GM12878 (cell line): ENCODE results near the gene SF3A1. TPM values are rescaled to one million over a fixed set of nuclear protein-coding genes. Genes with fewer than 3 reads are reported as not detected.

Experiments
- ATAC-seq: fragments of 200-7000 bp; cut with Tn5 transposase; 3 replicates; pipeline ENCODE4 v1.9.1; 2020; ENCODE audit warnings: mild to moderate bottlenecking, moderate library complexity
- BruUV-seq: library from RNA; stranded (reverse); fragments of 400-500 nt; replicated peaks from 2 replicates; lab custom pipeline; 2021; lab: Mats Ljungman, UMichigan
- CTCF ChIA-PET: fragments of 300-600 bp; sonication (Branson Sonifier 250); formaldehyde crosslinking; extraction: SDS; loops from one replicate; lab custom pipeline; 2021; ENCODE audit warnings: inconsistent platforms; lab: Yijun Ruan, JAX
- POLR2A ChIA-PET: fragments of 350-600 bp; formaldehyde crosslinking; extraction: SDS; loops from one replicate; lab custom pipeline; 2021; ENCODE audit warnings: inconsistent platforms; lab: Charles Lee
- RAD21 ChIA-PET: fragments of 300-600 bp; sonication (Branson Sonifier 250); formaldehyde crosslinking; loops from one replicate; lab custom pipeline; 2023; ENCODE audit warnings: antibody characterized with exemption; ENCODE audit not compliant: unreplicated experiment; lab: Charles Lee
- SMC1A ChIA-PET: fragments of 300-600 bp; sonication (Branson Sonifier 250); formaldehyde crosslinking; loops from one replicate; lab custom pipeline; 2023; ENCODE audit not compliant: unreplicated experiment, uncharacterized antibody; lab: Charles Lee
- DNase-seq: peaks from one replicate; pipeline ENCODE4 v3.0.0-alpha.2; 2011; ENCODE audit warnings: low read depth, low spot score
- FAIRE-seq: peaks from 3 replicates; lab custom pipeline; 2011; peaks lifted over from hg19 to GRCh38; lab: Jason Lieb, UNC
- H2AFZ ChIP-seq: 2 replicates; pipeline ENCODE4 v1.6.0; 2011; ENCODE audit warnings: low read depth, low read length, control low read depth; ENCODE audit not compliant: control insufficient read depth
- H3K27ac ChIP-seq: 2 replicates; pipeline ENCODE4 v1.5.1; 2011; ENCODE audit warnings: control low read depth; ENCODE audit not compliant: control insufficient read depth, insufficient read depth
- H3K27me3 ChIP-seq, 2 experiments: replicated peaks in 1 of 2; 2 replicates each; pipeline versions ENCODE4 v1.6.0 to v1.6.1; 2011; ENCODE audit warnings: low read length in 1 of 2; ENCODE audit not compliant: control insufficient read depth in 2 of 2, insufficient read depth in 2 of 2
- H3K36me3 ChIP-seq, 2 experiments: 2 replicates each; pipeline ENCODE4 v1.5.1; 2011; ENCODE audit warnings: low read length in 1 of 2; ENCODE audit not compliant: control insufficient read depth in 2 of 2, insufficient read depth in 2 of 2
- H3K4me1 ChIP-seq: 2 replicates; pipeline ENCODE4 v1.6.1; 2011; ENCODE audit warnings: mild to moderate bottlenecking, low read length, moderate library complexity, mixed read lengths; ENCODE audit not compliant: control insufficient read depth, insufficient read depth
- H3K4me2 ChIP-seq: 2 replicates; pipeline ENCODE4 v1.6.0; 2011; ENCODE audit warnings: control low read depth; ENCODE audit not compliant: control insufficient read depth, insufficient read depth
- H3K4me3 ChIP-seq: fragments of 200-600 bp; sonication (generic); 2 replicates; pipeline ENCODE4 v1.5.1; 2016
- H3K79me2 ChIP-seq: 2 replicates; pipeline ENCODE4 v1.6.0; 2011; ENCODE audit warnings: low read length; ENCODE audit not compliant: control insufficient read depth, insufficient read depth
- H3K9ac ChIP-seq: 2 replicates; pipeline ENCODE4 v1.8.0; 2011; ENCODE audit warnings: low read length, control low read depth, mixed read lengths; ENCODE audit not compliant: control insufficient read depth, insufficient read depth
- H3K9me3 ChIP-seq: replicated peaks from 3 replicates; pipeline ENCODE4 v1.5.1; 2011; ENCODE audit warnings: mild to moderate bottlenecking, low read length; ENCODE audit not compliant: control insufficient read depth, insufficient read depth
- H4K20me1 ChIP-seq: 2 replicates; pipeline ENCODE4 v1.6.0; 2011; ENCODE audit not compliant: control insufficient read depth, insufficient read depth
- GABPA ChIP-seq: IDR thresholded peaks from 2 replicates; pipeline ENCODE4 v1.6.1; 2014; ENCODE audit warnings: antibody characterized with exemption, low read depth, mild to moderate bottlenecking, inconsistent platforms
- HDAC6 ChIP-seq: fragments of 200-600 bp; sonication (generic); IDR thresholded peaks from one replicate; pipeline ENCODE4 v1.8.0; 2017; ENCODE audit warnings: antibody characterized with exemption; ENCODE audit not compliant: unreplicated experiment
- MTA3 ChIP-seq: IDR thresholded peaks from 2 replicates; pipeline ENCODE4 v1.6.1; 2012; ENCODE audit warnings: low read length, inconsistent platforms, borderline replicate concordance
- NR2C1 ChIP-seq: fragments of 450-650 bp; IDR thresholded peaks from 2 replicates; pipeline ENCODE4 v1.6.1; 2017; ENCODE audit warnings: antibody characterized with exemption, mild to moderate bottlenecking, moderate library complexity
- NRF1 ChIP-seq: conservative IDR thresholded peaks from 2 replicates; pipeline ENCODE4 v1.6.1; 2011; ENCODE audit warnings: mild to moderate bottlenecking, low read depth, low read length, improper control_type of control experiment
- POLR2AphosphoS2 ChIP-seq: IDR thresholded peaks from 2 replicates; pipeline ENCODE4 v1.6.1; 2011; ENCODE audit warnings: low read depth, mild to moderate bottlenecking, low read length, improper control_type of control experiment, moderate library complexity
- SIX5 ChIP-seq: IDR thresholded peaks from 2 replicates; pipeline ENCODE4 v1.6.1; 2011; ENCODE audit warnings: mild to moderate bottlenecking, low read depth, low read length, moderate library complexity; ENCODE audit not compliant: severe bottlenecking
- SMAD5 ChIP-seq: IDR thresholded peaks from 2 replicates; pipeline ENCODE4 v1.6.1; 2016; ENCODE audit warnings: antibody characterized with exemption, low read depth
- TCF7 ChIP-seq: IDR thresholded peaks from 2 replicates; pipeline ENCODE4 v1.6.1; 2014; ENCODE audit warnings: antibody characterized with exemption, borderline replicate concordance
- ZNF24 ChIP-seq: fragments of 450-650 bp; IDR thresholded peaks from 2 replicates; pipeline ENCODE4 v1.6.1; 2017; ENCODE audit warnings: antibody characterized with exemption, mild to moderate bottlenecking
- ZNF274 ChIP-seq: IDR thresholded peaks from one replicate; pipeline ENCODE4 v1.8.0; 2011; ENCODE audit not compliant: insufficient read length, insufficient read depth
- ZNF384 ChIP-seq: IDR thresholded peaks from 2 replicates; pipeline ENCODE4 v1.6.1; 2012; ENCODE audit warnings: low read depth, mild to moderate bottlenecking, low read length, improper control_type of control experiment, borderline replicate concordance
- WGBS: methylation state at CpG from one replicate; pipeline ENCODE4 v1.1.6; 2016; ENCODE audit warnings: low lambda C conversion rate; ENCODE audit not compliant: insufficient replicate concordance, insufficient coverage; ENCODE audit errors: missing lambda C conversion rate; 5-methylcytosine and 5-hydroxymethylcytosine counted together
- in situ Hi-C: fragments of 300-500 bp; cut with MboI; formaldehyde crosslinking; loops from 9 replicates; pipeline ENCODE4 v1.14.3; 2018; ENCODE audit warnings: mixed read lengths
- intact Hi-C: fragments of 100-400 bp; cut with micrococcal nuclease; formaldehyde crosslinking; loops from one replicate; pipeline ENCODE4 v1.14.2; 2022; ENCODE audit not compliant: unreplicated experiment
- polyA plus RNA-seq, 11 experiments: library from polyadenylated mRNA; depleted of rRNA in 4 of 11; unstranded in 6 of 11; stranded (reverse) in 5 of 11; fragments of >200 nt; fragmentation: Nextera tagmentation in 4 of 11; fragmentation: Illumina TruSeq in 1 of 11; extraction: Ambion mirVana in 4 of 11; extraction: Trizol in 1 of 11; gene quantifications; 1 replicate in 1 of 11; 2 replicates in 10 of 11; pipeline versions ENCODE4 v1.2.1 to v1.2.3, GENCODE V29; 2011 to 2016; ENCODE audit warnings: inconsistent platforms in 2 of 11, missing spikeins in 2 of 11, low read depth in 1 of 11
- total RNA-seq, 4 experiments: library from RNA; depleted of rRNA in 3 of 4; stranded (reverse); fragments of >200 nt in 3 of 4; fragmentation: Illumina TruSeq in 1 of 4; extraction: Trizol in 1 of 4; gene quantifications; 2 replicates each; pipeline versions ENCODE4 v1.2.1 to v1.2.3, GENCODE V29; 2013 to 2021
- TF ChIP-seq, protein P1 (sequence below): fragments of 450-650 bp; IDR thresholded peaks from 2 replicates; pipeline ENCODE4 v1.6.1; 2016; ENCODE audit warnings: mild to moderate bottlenecking

The SF3A1 gene
- total and polyA plus RNA-seq, 10 of the 15 experiments (the other 5 are each of a cell fraction or from before 2014, with no cell fraction given) = 10.4 to 239 (median 46.0) TPM

- no peak for TF ChIP-seq SMAD5
Measured at GRCh38 chr22:30320021-30320556, 36.6 kb downstream of the SF3A1 start (continued).

DNA sequence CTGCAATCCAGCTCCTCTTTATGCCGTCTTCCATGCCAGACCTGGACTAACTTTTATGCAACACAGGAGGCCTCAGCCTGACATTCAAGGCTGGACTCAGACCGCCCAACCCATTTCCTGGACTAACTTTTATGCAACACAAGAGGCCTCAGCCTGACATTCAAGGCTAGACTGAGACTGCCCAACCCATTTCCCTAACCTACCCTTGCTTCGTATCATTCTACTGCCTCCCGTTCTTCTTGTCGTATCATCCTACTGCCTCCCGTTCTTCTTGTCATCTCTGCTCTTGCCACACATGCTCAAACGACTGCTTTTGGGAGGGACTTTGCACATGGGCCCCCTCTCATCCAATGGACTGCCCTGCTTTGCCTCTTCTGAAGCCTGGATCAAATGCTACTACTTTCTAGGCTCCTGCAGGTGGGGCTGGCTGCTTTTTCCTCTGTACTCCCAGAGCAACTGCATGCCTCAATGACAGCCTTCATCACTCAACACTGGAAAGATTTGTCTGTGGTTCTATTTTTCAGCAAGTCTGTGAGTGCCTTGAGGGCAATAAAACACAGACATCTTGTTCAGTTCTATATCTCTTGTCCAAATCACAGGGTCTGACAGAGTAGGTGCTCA lies 37.8 kb downstream of the SF3A1 start:
- Histone ChIP-seq H4K20me1 (0 out of 2 replicates have a peak, but pooled peaks cover 4% of the 10 kb centered on the region), H3K79me2 (peaks cover 49% of the 10 kb centered on the region), H3K36me3 (peaks cover 0 to 6% of the 10 kb centered on the region in 2 experiments; a peak in 1 of 4 replicates), H3K4me3 (no peak overlapping the region), H3K27ac (no peak overlapping the region), H3K9me3 (no peaks in the 10 kb centered on the region), H3K4me2 (no peak overlapping the region), H3K9ac (no peak overlapping the region), H3K27me3 (no peaks in the 10 kb centered on the region), H3K4me1 (peaks cover 23% of the 10 kb centered on the region), H2AFZ (no peak overlapping the region)
- CTCF ChIA-PET = no interaction called here
- FAIRE-seq (no peak), ATAC-seq (no peak), DNase-seq (no peak)
- POLR2A ChIA-PET = interaction anchor here (0.6 to 1.0 kb wide), 2 partner anchors 8 to 512 kb away, joined by 4 to 6 read pairs; partner anchors contain the start of gene TBC1D10A
- RAD21 ChIA-PET = interaction anchor here (1.4 to 2.0 kb wide), 2 partner anchors 31 to 37 kb away, joined by 3 to 8 read pairs; no protein-coding TSS in a partner anchor
- 94% methylated on average over 7 of the region's 7 CpGs for WGBS
- SMC1A ChIA-PET = interaction anchor here (1.2 kb wide), 1 partner anchor 10 kb away, joined by 4 read pairs; no protein-coding TSS in a partner anchor
- no peak for TF ChIP-seq TCF7
- TF ChIP-seq NR2C1 = no peak
- TF ChIP-seq HDAC6 = no peak
- TF ChIP-seq, protein P1, sequence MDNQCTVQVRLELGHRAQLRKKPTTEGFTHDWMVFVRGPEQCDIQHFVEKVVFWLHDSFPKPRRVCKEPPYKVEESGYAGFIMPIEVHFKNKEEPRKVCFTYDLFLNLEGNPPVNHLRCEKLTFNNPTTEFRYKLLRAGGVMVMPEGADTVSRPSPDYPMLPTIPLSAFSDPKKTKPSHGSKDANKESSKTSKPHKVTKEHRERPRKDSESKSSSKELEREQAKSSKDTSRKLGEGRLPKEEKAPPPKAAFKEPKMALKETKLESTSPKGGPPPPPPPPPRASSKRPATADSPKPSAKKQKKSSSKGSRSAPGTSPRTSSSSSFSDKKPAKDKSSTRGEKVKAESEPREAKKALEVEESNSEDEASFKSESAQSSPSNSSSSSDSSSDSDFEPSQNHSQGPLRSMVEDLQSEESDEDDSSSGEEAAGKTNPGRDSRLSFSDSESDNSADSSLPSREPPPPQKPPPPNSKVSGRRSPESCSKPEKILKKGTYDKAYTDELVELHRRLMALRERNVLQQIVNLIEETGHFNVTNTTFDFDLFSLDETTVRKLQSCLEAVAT = no peak
- TF ChIP-seq ZNF384 = no peak
- no peak for TF ChIP-seq SIX5
- TF ChIP-seq POLR2AphosphoS2 = no peak
- no peak for TF ChIP-seq ZNF274
- no peak for TF ChIP-seq GABPA
- no peak for TF ChIP-seq MTA3
- TF ChIP-seq ZNF24 = no peak
- no peak for TF ChIP-seq SMAD5
- TF ChIP-seq NRF1 = no peak
- in situ Hi-C loops = no loop called here
- no TSS peak for BruUV-seq
- intact Hi-C loops = no loop called here
